AML-193 (cell line): ENCODE results near the gene CACNA1B.

Experiments
- DNase-seq, 2 experiments: peaks; one replicate each; lab custom pipeline; 2025; lab: John Stamatoyannopoulos, UW

CACNA1B gene

DNA sequence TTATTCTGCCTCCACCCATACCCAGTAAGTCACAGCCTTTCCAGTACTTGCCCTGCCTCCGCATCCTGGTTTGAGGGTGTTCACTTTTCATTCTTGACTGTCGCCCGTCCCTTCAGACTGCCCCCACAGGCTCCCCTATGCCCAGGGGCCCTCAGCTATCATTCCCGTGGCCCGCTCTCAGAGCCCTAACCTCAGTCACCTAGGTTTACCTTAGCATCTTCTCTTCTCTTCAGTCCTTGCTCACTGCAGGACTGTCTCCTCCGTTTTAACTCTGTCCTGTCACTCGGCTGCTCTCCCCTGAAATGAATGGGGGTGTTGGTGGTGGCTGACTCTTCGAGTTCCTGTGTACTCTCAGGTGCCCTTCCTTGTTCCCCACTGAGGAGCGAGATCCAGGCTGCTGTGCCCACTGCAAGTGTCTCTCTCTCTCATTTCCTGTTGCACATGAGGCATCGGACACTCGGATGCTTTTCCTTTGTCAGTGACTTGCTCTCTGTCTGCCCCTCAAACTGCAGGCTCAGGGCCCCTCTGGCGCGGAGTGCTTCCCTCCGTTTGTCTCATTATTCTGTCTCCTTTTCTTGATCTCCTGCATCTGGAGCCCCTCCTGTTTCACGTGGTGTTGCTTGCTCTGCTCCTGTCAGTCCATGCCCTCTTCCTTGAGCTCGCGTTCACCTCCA, 89.8 kb downstream of the CACNA1B start:
- no peak for DNase-seq

DNA sequence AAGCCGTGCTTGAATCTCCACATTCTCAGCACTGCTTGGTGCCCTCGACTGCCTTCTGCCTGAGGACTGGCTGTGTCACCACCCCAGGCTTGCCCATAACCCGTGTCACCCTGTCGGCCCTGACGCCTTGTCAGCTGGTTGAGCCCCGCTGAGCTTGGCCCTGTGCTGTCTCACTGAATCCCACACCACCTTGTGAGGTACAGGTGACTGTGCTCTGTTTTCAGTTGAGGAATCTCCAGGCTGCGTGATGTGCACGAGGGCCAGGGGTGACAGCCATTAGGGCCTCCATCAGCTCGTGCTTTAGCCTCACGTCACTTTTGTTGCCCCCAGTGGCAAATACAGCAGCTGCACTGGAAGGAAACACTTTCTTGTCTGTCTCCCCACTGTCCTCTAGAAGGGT, 90.7 kb downstream of the CACNA1B start:
- DNase-seq = no peak

- no peak for DNase-seq
Observed at GRCh38 chr9:137969008-137969407, 91.4 kb downstream of the CACNA1B start.

DNA sequence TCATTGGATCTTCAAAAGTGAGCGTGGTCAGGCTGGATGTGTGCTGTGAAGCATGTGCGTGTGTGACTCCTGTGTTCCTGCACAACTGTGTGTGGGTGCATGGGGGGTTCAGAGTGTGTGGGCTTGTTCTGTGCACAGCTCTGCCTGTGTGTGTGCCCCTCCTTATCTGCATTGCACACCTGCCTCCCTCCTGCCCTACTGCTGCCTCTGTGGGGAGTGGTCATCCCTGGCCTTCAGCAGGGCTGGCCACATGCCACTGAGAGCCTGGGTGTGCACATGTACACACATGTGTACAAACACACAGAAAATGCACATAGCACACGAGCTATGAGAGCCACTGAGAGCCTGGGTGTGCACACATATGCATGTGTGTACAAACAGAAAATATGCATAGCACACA, 92.1 kb downstream of the CACNA1B start:
- DNase-seq = no peak

DNA sequence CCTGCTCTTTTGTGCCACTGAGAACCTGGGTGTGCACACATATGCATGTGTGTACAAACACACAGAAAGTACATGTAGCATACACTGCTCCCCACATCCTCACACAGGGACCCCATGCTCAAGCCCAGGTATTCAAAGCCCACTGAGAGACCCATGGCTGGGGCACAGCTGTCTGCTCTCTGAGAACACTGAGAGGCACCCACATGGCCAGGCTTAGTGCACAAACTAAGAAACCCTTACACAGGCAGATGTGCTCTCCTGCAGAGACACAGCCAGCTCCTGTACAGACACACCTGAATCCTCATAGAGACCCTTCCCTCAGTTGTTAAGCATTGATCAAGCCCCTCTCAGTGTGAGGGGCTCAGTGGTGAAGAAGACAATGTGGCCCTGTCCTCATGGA, 92.5 kb downstream of the CACNA1B start:
- DNase-seq = no peak

DNA sequence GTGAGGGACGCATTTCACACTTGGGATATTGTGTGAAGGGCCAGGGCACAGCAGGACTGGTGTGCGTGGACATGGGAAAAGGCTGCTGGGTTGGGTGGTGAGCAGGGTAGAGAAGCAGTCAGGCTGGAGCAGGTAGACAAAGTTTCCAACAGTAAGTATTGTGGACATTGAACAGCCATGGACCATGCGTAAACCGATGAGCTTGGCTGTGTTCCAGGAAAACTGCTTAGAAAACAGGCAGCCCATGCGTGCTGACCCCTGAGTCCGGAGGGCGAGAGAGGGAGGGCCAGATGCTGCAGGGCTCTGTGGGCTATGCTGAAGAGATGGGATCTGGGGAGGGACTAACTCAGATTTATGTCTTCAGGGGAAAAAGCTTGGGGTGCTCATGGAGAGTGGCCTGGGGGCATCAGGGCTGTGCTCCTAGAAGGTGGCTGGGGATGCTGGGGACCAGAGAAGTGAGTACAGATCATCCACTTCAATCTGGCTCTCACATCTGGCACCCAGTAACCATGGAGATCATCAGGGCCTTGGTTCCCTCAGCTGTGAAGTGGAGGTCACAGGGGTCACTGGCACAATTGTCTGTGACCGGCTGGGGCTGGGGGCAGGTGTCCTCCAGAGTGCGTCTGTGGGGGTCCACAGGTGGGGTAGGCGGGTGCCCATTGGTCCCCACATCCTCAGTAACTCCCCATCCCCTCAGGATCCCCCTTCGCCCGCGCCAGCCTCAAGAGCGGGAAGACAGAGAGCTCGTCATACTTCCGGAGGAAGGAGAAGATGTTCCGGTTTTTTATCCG, 93.3 kb downstream of the CACNA1B start:
- no peak for DNase-seq

GRCh38 chr9:137971477-137972138, 94.0 kb downstream of the CACNA1B start:
- DNase-seq = no peak

DNA sequence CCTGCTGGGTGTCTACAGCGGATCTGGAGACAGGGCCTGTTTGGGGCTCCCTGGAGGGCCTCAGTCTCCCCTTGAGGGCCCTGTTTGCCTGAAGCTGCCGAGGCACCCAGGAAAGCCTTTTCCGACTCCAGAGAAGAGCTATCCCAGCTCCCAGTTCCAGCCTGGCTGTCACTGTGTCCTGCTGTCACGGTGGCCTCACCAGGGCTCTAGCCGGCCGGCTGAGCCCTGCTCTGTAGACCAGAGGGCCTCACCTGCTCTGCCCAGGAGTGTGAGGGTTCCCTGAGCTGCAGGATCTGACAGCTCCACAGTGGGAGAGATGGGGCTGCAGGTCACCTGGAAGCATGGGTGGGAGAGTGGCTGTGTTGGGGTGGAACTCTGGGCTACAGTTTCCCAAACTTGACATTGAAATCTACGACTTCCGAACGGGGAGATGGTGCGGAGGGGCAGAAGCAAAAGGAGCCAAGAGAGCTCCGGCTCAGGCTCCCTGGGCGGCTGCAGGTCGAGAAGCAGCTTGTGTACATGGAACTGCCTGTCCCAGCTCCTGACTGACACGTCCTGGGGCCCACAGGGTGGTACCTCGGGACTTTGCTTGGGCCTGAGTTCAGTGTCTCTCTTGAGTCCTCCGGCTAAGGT, 94.9 kb downstream of the CACNA1B start:
- DNase-seq = no peak

- no peak for DNase-seq
Observed at GRCh38 chr9:137972988-137973470, 95.4 kb downstream of the CACNA1B start.

DNA sequence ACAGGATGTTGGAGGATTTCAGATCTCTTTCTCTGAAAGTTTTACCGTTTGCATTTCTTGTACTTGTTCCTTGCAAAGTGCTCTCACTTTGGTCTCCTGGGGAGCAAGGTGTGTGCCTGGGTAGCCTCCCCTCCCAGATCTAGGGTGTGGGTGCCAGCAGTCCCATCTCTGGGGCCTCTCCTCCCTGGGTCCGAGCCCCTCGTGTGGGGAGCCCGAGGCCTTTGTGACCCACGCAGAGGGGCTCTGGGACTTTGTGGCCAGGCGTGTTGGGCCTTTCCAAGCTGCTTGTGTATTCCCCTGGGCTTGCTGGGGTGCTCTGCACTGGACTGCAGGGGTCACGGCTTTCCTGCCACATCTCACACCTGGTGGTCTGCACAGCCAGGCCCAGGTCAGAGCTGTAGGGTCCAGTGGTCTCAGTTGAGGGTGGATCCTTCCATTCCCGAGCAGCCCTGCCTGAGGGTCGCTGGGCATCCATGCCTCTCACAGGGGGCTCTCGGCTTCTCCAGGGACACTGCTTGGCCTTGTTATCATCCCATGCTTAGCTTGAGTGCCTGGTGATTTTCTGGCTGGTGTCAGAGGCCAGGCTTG, 96.3 kb downstream of the CACNA1B start:
- no peak for DNase-seq

DNA sequence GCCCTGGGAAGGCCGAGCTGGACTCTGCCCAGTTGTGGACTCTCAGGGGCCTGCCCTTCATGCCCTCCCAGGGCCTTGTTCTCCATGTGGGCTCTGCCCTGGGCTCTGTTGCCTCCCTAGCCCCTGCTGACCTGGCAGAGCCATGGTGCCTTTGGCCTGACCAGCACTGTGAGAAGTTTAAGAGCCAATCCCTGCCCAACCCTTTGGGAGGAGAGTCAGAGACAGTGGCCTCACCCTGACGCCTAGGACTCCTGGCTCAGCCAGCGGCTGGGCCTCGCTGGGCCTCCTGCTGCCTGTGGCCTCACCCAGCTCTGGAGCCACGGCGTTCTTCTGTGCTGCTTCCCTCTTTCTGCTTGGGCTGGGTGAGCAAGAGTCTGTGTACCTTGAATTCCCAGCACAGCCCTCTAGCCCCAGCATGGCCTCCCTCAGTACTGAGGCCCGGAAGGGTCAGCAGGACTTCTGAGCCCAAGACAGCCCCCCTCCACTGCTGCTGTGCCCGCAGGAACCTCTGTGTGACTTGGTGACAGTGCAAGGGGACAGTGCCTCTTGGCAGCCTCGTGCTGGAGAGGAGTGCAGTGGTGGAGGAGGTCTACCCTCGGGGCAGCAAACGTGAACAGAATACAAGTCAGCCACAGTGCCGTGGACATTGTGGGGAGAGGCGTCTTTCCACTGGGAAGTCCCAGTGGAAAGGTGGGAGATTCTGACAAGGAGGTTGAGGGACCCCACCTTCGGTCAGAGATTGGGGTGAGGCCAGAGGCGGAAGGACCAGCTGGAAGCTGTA, 97.4 kb downstream of the CACNA1B start:
- DNase-seq = no peak

DNA sequence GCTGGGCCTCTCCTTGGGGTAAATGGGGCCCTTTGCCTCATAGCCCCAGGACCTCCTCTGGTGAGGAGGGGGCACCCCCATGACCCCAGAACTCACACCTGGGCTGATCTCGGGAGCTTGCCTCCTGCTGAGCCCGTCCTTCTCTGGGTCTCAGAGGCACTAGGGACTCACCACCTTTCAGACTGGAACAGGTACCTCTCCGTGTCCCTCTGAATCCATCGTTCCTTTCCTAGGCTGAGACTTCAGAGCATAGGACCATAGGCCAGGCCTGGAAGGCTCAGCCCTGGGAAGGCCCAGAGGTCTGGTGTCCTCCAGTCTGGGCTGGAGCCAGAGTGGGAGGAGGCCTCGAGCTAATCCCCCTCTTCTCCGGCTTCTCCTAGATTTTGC, 97.9 kb downstream of the CACNA1B start:
- DNase-seq = no peak

DNA sequence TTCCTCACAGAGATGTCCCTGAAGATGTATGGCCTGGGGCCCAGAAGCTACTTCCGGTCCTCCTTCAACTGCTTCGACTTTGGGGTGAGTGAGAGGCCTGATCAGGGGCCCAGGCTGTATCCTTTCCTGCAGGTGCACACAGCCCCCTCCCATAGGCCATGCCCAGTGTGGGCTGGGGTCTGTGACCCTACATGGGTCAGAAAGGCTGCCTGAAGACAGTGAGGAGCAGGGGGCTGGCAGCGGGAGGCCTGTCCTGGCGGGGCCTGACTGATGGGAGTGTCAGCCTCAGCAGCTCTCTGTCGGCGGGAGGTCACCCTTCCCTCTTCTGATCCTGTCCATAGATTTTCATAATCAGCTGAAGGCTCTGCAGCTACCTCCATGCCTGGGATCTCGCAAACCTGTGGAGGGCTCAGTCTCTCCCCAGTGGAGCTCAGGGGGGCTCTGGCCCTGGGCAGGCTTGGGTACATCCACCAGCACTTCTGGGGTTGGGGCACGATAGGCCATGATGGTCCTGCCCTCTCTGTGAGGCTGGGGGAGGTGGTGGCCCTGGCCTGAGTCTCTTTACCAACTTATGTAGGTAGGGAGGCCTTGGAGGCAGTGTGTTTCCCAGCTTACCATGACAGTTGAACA, 98.5 kb downstream of the CACNA1B start:
- DNase-seq = no peak

DNA sequence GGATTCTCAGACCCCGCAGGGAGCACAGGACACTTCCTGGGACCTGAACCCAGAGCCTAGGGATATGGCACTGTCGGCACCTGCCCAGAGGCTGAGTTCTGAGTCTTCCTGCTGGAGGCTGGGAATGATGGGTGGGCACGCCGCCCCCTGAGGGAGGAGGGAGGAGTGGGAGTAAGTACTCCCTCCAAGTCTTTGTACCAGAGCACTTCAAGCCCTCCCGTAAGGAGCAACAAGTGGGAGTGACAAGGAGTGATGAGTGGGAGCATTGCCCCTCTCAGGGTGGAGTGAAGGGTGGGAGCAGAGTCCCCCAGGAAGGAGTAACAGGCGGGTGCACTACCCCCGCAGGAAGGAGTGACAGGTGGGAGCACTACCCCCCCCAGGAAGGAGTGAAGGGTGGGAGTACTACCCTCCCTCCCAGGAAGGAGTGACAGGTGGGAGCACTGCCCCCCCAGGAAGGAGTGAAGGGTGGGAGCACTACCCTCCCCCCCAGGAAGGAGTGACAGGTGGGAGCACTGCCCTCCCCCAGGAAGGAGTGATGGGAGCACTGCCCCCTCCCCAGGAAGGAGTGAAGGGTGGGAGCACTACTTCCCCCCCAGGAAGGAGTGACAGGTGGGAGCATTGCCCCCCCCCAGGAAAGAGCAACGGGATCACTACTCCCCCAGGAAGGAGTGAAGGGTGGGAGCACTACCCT, 100.1 kb downstream of the CACNA1B start:
- no peak for DNase-seq

DNA sequence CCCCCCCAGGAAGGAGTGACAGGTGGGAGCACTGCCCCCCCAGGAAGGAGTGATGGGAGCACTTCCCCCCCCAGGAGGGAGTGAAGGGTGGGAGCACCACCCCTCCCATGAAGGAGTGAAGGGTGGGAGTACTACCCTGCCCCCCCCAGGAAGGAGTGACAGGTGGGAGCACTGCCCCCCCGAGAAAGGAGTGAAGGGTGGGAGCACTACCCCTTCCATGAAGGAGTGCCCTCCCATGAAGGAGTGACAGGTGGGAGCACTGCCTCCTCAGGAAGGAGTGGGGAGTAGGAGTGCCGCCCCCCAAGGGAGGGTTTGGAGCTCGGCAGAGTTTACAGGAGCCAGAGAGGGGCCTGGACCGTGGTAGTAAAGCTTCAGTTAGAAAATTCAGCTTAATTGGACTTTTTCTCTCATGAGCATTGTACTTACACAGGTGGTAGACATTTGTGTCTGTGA, 100.7 kb downstream of the CACNA1B start:
- DNase-seq = no peak

GRCh38 chr9:137982200-137982599, 104.6 kb downstream of the CACNA1B start:
- no peak for DNase-seq

DNA sequence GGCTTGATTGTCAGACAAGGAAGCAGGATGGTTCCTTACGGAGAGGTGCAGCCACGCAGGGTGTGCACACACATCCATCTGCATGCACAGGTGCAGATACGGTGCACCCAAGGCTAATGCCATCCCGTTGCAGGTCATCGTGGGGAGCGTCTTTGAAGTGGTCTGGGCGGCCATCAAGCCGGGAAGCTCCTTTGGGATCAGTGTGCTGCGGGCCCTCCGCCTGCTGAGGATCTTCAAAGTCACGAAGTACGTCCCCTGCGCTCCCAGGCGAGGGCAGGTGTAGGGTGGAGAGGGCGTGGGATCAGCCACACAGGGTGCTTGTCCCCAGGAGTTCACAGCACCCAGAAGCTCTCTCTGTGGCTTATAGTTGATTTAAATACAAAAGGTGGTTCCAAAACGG, 106.4 kb downstream of the CACNA1B start:
- DNase-seq = no peak

- no peak for DNase-seq
Observed at GRCh38 chr9:137984520-137985257, 107.1 kb downstream of the CACNA1B start.

GRCh38 chr9:137985637-137986071, 108.1 kb downstream of the CACNA1B start:
- DNase-seq = no peak
